Subcutaneous adipose tissue (tissue), 4 donors: ENCODE measurements around the gene DYNC1LI1. TPM values are rescaled to one million over a fixed set of nuclear protein-coding genes. Genes with fewer than 3 reads are reported as not detected.

Experiments
- small RNA-seq: library from RNA; depleted of rRNA; stranded (forward); fragments of <200 nt; gene quantifications from one replicate; pipeline ENCODE3, GENCODE V24; 2016
- total RNA-seq, 4 donors: library from RNA; depleted of rRNA; stranded (reverse); fragments of >200 nt; gene quantifications; one replicate each; pipeline ENCODE4 v1.1.0, GENCODE V29; 2016

Gene DYNC1LI1
- total RNA-seq, 4 donors from 2014 or later = 18.5 to 39.0 (median 29.2) TPM

Small RNA genes within 50 kb of the gene (small RNA-seq; reads per million reads assigned to genes)
- not detected for gene MIR548AY

Other genes with a start within 250 kb of the DYNC1LI1 start
- 10 to 100 TPM; 12.1 to 45.9 (median 33.1) TPM for gene CMTM7, start 179.0 kb downstream of the DYNC1LI1 start, total RNA-seq
- gene CMTM6, start 68.0 kb downstream of the DYNC1LI1 start, total RNA-seq = 10 to 100 TPM; 24.1 to 84.7 (median 54.7) TPM
- 10 to 100 TPM; 16.3 to 22.6 (median 19.3) TPM for gene CNOT10, start 114.3 kb upstream of the DYNC1LI1 start, total RNA-seq
- under 1 TPM in 1 of 4 donors, not detected in 3; 0.16 TPM for gene TRIM71, start 247.1 kb upstream of the DYNC1LI1 start, total RNA-seq